IPS DF 6.9 (cell line): ENCODE results near the gene UGT1A5.
"Not testable (repeated sequence)": the region's sequence is repeated elsewhere in the genome, so short reads cannot be mapped to it uniquely, and the experiment has no call there.

Experiments used
- DNase-seq: peaks from one replicate; pipeline ENCODE4 v3.0.0-alpha.2; 2013; ENCODE audit warnings: low read depth, low spot score
- H3K27ac ChIP-seq: one replicate; pipeline ENCODE4 v1.5.1; 2013; ENCODE audit warnings: low read length, control low read depth
- H3K27me3 ChIP-seq: 2 replicates; pipeline ENCODE4 v1.6.1; 2013; ENCODE audit warnings: mild to moderate bottlenecking, low read length; ENCODE audit not compliant: control insufficient read depth, insufficient read depth
- H3K36me3 ChIP-seq: 2 replicates; pipeline ENCODE4 v1.6.1; 2013; ENCODE audit warnings: low read length; ENCODE audit not compliant: control insufficient read depth, insufficient read depth
- H3K4me1 ChIP-seq: 2 replicates; pipeline ENCODE4 v1.6.1; 2013; ENCODE audit warnings: low read length; ENCODE audit not compliant: control insufficient read depth, insufficient read depth
- H3K4me3 ChIP-seq: 2 replicates; pipeline ENCODE4 v1.5.1; 2013; ENCODE audit warnings: mild to moderate bottlenecking, low read length
- H3K9me3 ChIP-seq: 2 replicates; pipeline ENCODE4 v1.6.1; 2013; ENCODE audit warnings: low read length, inconsistent platforms; ENCODE audit not compliant: control insufficient read depth, insufficient read depth
- WGBS: extraction: QIAGEN DNeasy Blood & Tissue Kit; methylation state at CpG from one replicate; pipeline ENCODE4 v1.1.7; 2013; ENCODE audit warnings: mixed read lengths, missing lambda C conversion rate; ENCODE audit not compliant: insufficient read length, insufficient coverage; 5-methylcytosine and 5-hydroxymethylcytosine counted together

The UGT1A5 gene

GRCh38 chr2:233693963-233694362 lies 18.7 kb upstream of the UGT1A5 start:
- no peak for DNase-seq
- H3K27me3 ChIP-seq, result no peaks in the 10 kb centered on the region
- no peaks in the 10 kb centered on the region for H3K9me3 ChIP-seq
- no peaks in the 10 kb centered on the region for H3K36me3 ChIP-seq
- no peak overlapping the region for H3K4me3 ChIP-seq
- H3K27ac ChIP-seq, result no peak overlapping the region
- peaks cover 2% of the 10 kb centered on the region; the same call in 1 of the 2 replicates for H3K4me1 ChIP-seq
- WGBS, result no CpG with 5 or more reads among the region's 6 CpGs

- Histone ChIP-seq H3K36me3 (no peaks in the 10 kb centered on the region), H3K27me3 (no peaks in the 10 kb centered on the region), H3K4me1 (peaks cover 1% of the 10 kb centered on the region; the same call in 1 of the 2 replicates), H3K4me3 (no peak overlapping the region), H3K27ac (no peak overlapping the region), H3K9me3 (no peaks in the 10 kb centered on the region)
- no peak for DNase-seq
- WGBS, result no CpG with 5 or more reads among the region's 4 CpGs
These were observed 14.0 kb upstream of the UGT1A5 start for GRCh38 chr2:233698740-233699139.

DNA sequence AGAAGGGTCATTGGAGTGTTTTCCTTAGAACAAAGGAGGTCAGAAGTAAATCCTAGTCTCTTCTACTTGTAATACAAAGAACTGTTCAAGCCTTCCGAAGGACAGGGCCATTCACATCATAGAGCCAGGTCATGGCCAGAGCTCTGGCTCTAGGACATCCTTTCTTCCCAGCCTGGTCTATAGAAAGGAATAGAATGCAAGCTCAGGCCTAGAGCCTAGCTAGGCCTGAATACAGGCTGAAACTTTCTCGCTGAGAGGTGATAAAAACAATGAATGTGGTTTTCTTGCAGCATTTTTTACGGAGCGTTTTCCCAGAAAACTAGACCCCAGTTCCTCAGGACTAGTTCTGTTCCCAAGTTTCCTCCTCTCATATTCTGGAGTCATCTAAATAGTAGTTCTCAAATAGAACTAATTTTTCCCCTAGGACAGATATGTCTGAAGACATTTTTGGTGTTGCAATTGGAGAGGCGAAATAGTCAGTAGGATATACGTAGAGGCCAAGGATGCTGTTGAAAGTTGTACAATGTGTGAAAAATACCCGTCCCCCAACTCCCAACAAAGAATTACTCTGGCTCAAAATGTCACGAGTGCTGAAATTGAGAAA lies 13.2 kb upstream of the UGT1A5 start:
- Histone ChIP-seq H3K27ac (no peak overlapping the region), H3K9me3 (no peaks in the 10 kb centered on the region), H3K36me3 (no peaks in the 10 kb centered on the region), H3K4me1 (peaks cover 1% of the 10 kb centered on the region; the same call in 1 of the 2 replicates), H3K4me3 (no peak overlapping the region), H3K27me3 (no peaks in the 10 kb centered on the region)
- no CpG with 5 or more reads among the region's 8 CpGs for WGBS
- DNase-seq, result no peak

GRCh38 chr2:233700028-233700635 lies 12.6 kb upstream of the UGT1A5 start:
- no CpG with 5 or more reads among the region's 1 CpG for WGBS
- Histone ChIP-seq H3K36me3 (no peaks in the 10 kb centered on the region), H3K4me1 (peaks cover 1% of the 10 kb centered on the region; the same call in 1 of the 2 replicates), H3K27me3 (no peaks in the 10 kb centered on the region), H3K27ac (no peak overlapping the region), H3K9me3 (no peaks in the 10 kb centered on the region), H3K4me3 (no peak overlapping the region)
- DNase-seq, result no peak

GRCh38 chr2:233700842-233701241 lies 11.9 kb upstream of the UGT1A5 start:
- not testable (repeated sequence) for H3K4me1 ChIP-seq, H3K9me3 ChIP-seq, H3K36me3 ChIP-seq, H3K27me3 ChIP-seq, H3K4me3 ChIP-seq, H3K27ac ChIP-seq, DNase-seq
- no CpG with 5 or more reads among the region's 5 CpGs for WGBS

- Histone ChIP-seq H3K27me3 (no peaks in the 10 kb centered on the region), H3K4me1 (peaks cover 1% of the 10 kb centered on the region; the same call in 1 of the 2 replicates), H3K9me3 (no peaks in the 10 kb centered on the region), H3K27ac (no peak overlapping the region), H3K4me3 (no peak overlapping the region), H3K36me3 (no peaks in the 10 kb centered on the region)
- DNase-seq, result no peak
- no CpG with 5 or more reads among the region's 3 CpGs for WGBS
These were observed 10.5 kb upstream of the UGT1A5 start for GRCh38 chr2:233702238-233702637.

DNA sequence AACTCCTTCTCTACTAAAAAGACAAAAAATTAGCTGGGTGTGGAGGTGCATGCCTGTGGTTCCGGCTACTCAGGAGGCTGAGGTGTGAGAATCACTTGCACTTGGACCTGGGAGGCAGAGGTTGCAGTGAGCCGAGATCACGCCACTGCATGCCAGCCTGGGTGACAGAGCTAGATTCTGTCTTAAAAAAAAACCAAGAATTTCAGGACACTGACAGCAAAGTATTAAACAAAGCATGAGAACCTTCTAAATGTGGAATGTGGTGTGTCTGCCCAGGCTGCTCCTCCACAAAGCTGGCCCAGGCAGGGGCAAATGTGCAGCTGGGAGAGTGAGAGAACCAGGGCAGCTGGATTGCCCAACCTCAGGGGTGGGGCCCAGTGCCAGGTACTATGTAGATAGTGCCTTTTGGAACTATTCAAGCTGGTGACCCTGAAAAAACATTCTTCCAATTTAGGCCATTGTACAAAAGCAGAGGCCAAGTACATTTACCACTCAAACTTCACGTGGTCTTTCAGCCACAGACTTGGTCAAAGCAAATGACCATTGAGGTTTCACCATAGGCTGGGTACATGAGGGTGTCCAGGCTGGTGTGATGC lies 6.7 kb upstream of the UGT1A5 start:
- no peak for DNase-seq
- H3K27me3 ChIP-seq, result no peaks in the 10 kb centered on the region
- H3K4me1 ChIP-seq, result no peaks in the 10 kb centered on the region
- no peak overlapping the region for H3K27ac ChIP-seq
- no peaks in the 10 kb centered on the region for H3K36me3 ChIP-seq
- H3K4me3 ChIP-seq, result no peak overlapping the region
- H3K9me3 ChIP-seq, result no peaks in the 10 kb centered on the region
- WGBS, result no CpG with 5 or more reads among the region's 4 CpGs

DNA sequence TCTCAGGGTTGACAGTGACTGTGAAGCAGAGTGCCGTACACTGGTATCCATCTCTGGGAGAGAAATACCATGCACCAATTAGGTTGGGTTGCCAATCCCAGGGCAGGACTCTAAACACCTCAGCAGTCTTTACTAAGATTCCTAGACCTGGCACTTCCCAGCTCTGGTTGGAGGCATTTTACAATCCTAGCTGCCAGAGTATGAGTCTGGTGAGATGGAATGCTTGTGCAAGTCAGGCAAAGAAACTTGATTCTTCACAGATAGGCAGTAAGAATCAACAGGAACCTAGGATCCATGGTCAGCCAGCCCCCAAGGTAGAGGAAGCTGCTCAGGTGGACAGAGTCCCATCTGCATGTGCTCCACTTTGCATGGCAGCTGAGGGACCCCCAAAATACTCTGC lies 6.0 kb upstream of the UGT1A5 start:
- WGBS, result no CpG with 5 or more reads among the region's 1 CpG

GRCh38 chr2:233707940-233708644 lies 4.6 kb upstream of the UGT1A5 start:
- Histone ChIP-seq H3K27me3 (no peaks in the 10 kb centered on the region), H3K4me1 (no peaks in the 10 kb centered on the region), H3K27ac (no peak overlapping the region), H3K4me3 (no peak overlapping the region), H3K9me3 (no peaks in the 10 kb centered on the region), H3K36me3 (no peaks in the 10 kb centered on the region)
- no peak for DNase-seq
- WGBS, result no CpG with 5 or more reads among the region's 10 CpGs

More for the DNA sequence above, 6.0 kb upstream of the UGT1A5 start:
- Histone ChIP-seq H3K4me1 (no peaks in the 10 kb centered on the region), H3K4me3 (no peak overlapping the region), H3K27me3 (no peaks in the 10 kb centered on the region), H3K27ac (no peak overlapping the region), H3K9me3 (no peaks in the 10 kb centered on the region), H3K36me3 (no peaks in the 10 kb centered on the region)
- DNase-seq, result no peak

DNA sequence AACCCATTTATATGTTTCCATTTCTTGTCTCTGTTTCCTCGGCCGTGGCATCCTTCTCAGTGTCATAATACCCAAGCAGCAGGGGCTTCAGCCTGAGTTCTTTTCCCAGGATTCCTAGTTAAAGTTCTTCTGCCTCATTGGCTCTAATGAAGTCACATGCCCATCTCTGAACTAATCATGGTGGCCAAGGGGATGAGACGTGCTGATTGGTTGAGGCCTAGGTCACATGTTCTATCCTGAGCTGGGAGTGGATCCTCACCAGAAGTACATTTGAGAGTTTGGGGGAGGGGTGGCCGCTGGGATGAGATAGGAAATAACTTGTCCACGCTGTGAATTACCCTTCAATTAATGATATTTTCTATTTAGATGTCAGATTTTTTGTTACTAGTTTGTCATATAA lies 3.8 kb upstream of the UGT1A5 start:
- Histone ChIP-seq H3K4me1 (no peaks in the 10 kb centered on the region), H3K36me3 (no peaks in the 10 kb centered on the region), H3K9me3 (no peaks in the 10 kb centered on the region), H3K4me3 (no peak overlapping the region), H3K27me3 (no peaks in the 10 kb centered on the region), H3K27ac (no peak overlapping the region)
- DNase-seq, result no peak
- no CpG with 5 or more reads among the region's 5 CpGs for WGBS
